H9 (cell line): ENCODE data around the gene SCN3A. TPM values are rescaled to one million over a fixed set of nuclear protein-coding genes. Genes with fewer than 3 reads are reported as not detected.

Source experiments
- DNase-seq: peaks from one replicate; pipeline ENCODE4 v3.0.0-alpha.2; 2017
- H2AFZ ChIP-seq: one replicate; pipeline ENCODE4 v1.6.1; 2013; ENCODE audit warnings: mild to moderate bottlenecking, low read length, control low read depth, moderate library complexity
- H2AK5ac ChIP-seq: 2 replicates; pipeline ENCODE4 v1.6.1; 2013; ENCODE audit warnings: low read length, control low read depth, mixed read lengths; ENCODE audit not compliant: insufficient read length
- H2BK120ac ChIP-seq: one replicate; pipeline ENCODE4 v1.6.1; 2013; ENCODE audit warnings: low read depth, mild to moderate bottlenecking, low read length, control low read depth, inconsistent platforms; ENCODE audit not compliant: poor library complexity, severe bottlenecking
- H2BK12ac ChIP-seq: 2 replicates; pipeline ENCODE4 v1.6.1; 2013; ENCODE audit warnings: low read length, control low read depth, mixed read lengths, low read depth; ENCODE audit not compliant: insufficient read length
- H2BK15ac ChIP-seq: 2 replicates; pipeline ENCODE4 v1.6.1; 2013; ENCODE audit warnings: low read depth, low read length, control low read depth
- H2BK20ac ChIP-seq: one replicate; pipeline ENCODE4 v1.6.1; 2013; ENCODE audit warnings: low read depth, mild to moderate bottlenecking, low read length, control low read depth, inconsistent platforms; ENCODE audit not compliant: poor library complexity, severe bottlenecking
- H2BK5ac ChIP-seq: 2 replicates; pipeline ENCODE4 v1.6.1; 2013; ENCODE audit warnings: low read length, control low read depth, mixed read lengths; ENCODE audit not compliant: insufficient read length
- H3K14ac ChIP-seq: 2 replicates; pipeline ENCODE4 v1.6.1; 2013; ENCODE audit warnings: low read length, control low read depth; ENCODE audit not compliant: insufficient read depth
- H3K18ac ChIP-seq: 2 replicates; pipeline ENCODE4 v1.6.1; 2013; ENCODE audit warnings: low read depth, mild to moderate bottlenecking, mixed read lengths, low read length, control low read depth; ENCODE audit not compliant: insufficient read length
- H3K23ac ChIP-seq: 2 replicates; pipeline ENCODE4 v1.6.1; 2013; ENCODE audit warnings: low read length, control low read depth, mixed read lengths, low read depth; ENCODE audit not compliant: insufficient read length
- H3K23me2 ChIP-seq: 2 replicates; pipeline ENCODE4 v1.6.1; 2013; ENCODE audit warnings: low read depth, mild to moderate bottlenecking, mixed read lengths, low read length, control low read depth; ENCODE audit not compliant: insufficient read length, poor library complexity, severe bottlenecking
- H3K27ac ChIP-seq: 2 replicates; pipeline ENCODE4 v1.5.1; 2013; ENCODE audit warnings: low read length, control low read depth, mixed read lengths, low read depth; ENCODE audit not compliant: insufficient read length
- H3K27me3 ChIP-seq: 2 replicates; pipeline ENCODE4 v1.6.1; 2013; ENCODE audit warnings: low read length, control low read depth, inconsistent platforms; ENCODE audit not compliant: insufficient read depth
- H3K4ac ChIP-seq: 2 replicates; pipeline ENCODE4 v1.6.1; 2013; ENCODE audit warnings: low read depth, mild to moderate bottlenecking, control low read depth, inconsistent platforms, low read length, moderate library complexity
- H3K4me1 ChIP-seq: 2 replicates; pipeline ENCODE4 v1.6.1; 2013; ENCODE audit warnings: low read length, control low read depth, inconsistent platforms; ENCODE audit not compliant: insufficient read depth
- H3K4me2 ChIP-seq: 2 replicates; pipeline ENCODE4 v1.6.1; 2013; ENCODE audit warnings: low read length, control low read depth, mixed read lengths; ENCODE audit not compliant: insufficient read length, insufficient read depth
- H3K56ac ChIP-seq: 2 replicates; pipeline ENCODE4 v1.6.1; 2013; ENCODE audit warnings: low read depth, mild to moderate bottlenecking, mixed read lengths, low read length, control low read depth; ENCODE audit not compliant: insufficient read length
- H3K79me1 ChIP-seq: 2 replicates; pipeline ENCODE4 v1.6.1; 2013; ENCODE audit warnings: low read depth, mild to moderate bottlenecking, moderate library complexity, low read length, control low read depth, inconsistent platforms; ENCODE audit not compliant: insufficient read depth, poor library complexity, severe bottlenecking
- H3K79me2 ChIP-seq: 2 replicates; pipeline ENCODE4 v1.6.1; 2013; ENCODE audit warnings: low read length, control low read depth, inconsistent platforms; ENCODE audit not compliant: insufficient read depth
- H3K9ac ChIP-seq: 2 replicates; pipeline ENCODE4 v1.6.1; 2013; ENCODE audit warnings: low read length, control low read depth, mixed read lengths; ENCODE audit not compliant: insufficient read length; ENCODE audit errors: extremely low read depth
- H3K9me3 ChIP-seq: one replicate; pipeline ENCODE4 v1.6.1; 2013; ENCODE audit warnings: low read depth, low read length, inconsistent platforms; ENCODE audit not compliant: control insufficient read depth
- H3T11ph ChIP-seq: one replicate; pipeline ENCODE4 v1.6.1; 2013; ENCODE audit warnings: mild to moderate bottlenecking, low read length, control low read depth, inconsistent platforms
- H4K20me1 ChIP-seq: one replicate; pipeline ENCODE4 v1.6.1; 2013; ENCODE audit not compliant: control insufficient read depth, insufficient read length, insufficient read depth
- H4K5ac ChIP-seq: 2 replicates; pipeline ENCODE4 v1.6.1; 2013; ENCODE audit warnings: low read depth, mild to moderate bottlenecking, mixed read lengths, low read length, control low read depth; ENCODE audit not compliant: insufficient read length
- H4K8ac ChIP-seq: replicated peaks from 2 replicates; pipeline ENCODE4 v1.6.1; 2013; ENCODE audit warnings: low read length, control low read depth, mixed read lengths, low read depth; ENCODE audit not compliant: insufficient read length
- H4K91ac ChIP-seq: 2 replicates; pipeline ENCODE4 v1.6.1; 2013; ENCODE audit warnings: low read depth, mild to moderate bottlenecking, moderate library complexity, mixed read lengths, low read length, control low read depth; ENCODE audit not compliant: insufficient read length
- H3K27ac Mint-ChIP-seq, 3 experiments: 2 replicates in 2 of 3; 3 replicates in 1 of 3; pipeline ENCODE4 v1.8.0; 2020 to 2021; ENCODE audit warnings: mixed read lengths in 3 of 3, mild to moderate bottlenecking in 1 of 3, moderate library complexity in 1 of 3
- H3K27me3 Mint-ChIP-seq: 2 replicates; pipeline ENCODE4 v1.8.0; 2021; ENCODE audit warnings: low read depth, mild to moderate bottlenecking, moderate library complexity, mixed read lengths
- H3K36me3 Mint-ChIP-seq, 3 experiments: 2 replicates in 2 of 3; 3 replicates in 1 of 3; pipeline ENCODE4 v1.8.0; 2020 to 2021; ENCODE audit warnings: low read depth in 3 of 3, mixed read lengths in 3 of 3; ENCODE audit not compliant: insufficient read depth in 1 of 3
- H3K4me1 Mint-ChIP-seq, 2 experiments: 2 replicates each; pipeline ENCODE4 v1.8.0; 2020; ENCODE audit warnings: mixed read lengths in 2 of 2
- H3K4me3 Mint-ChIP-seq, 2 experiments: 2 replicates in 1 of 2; 3 replicates in 1 of 2; pipeline ENCODE4 v1.8.0; 2020 to 2021; ENCODE audit warnings: mild to moderate bottlenecking in 2 of 2, mixed read lengths in 2 of 2, moderate library complexity in 1 of 2
- H3K9me3 Mint-ChIP-seq, 2 experiments: 2 replicates in 1 of 2; 3 replicates in 1 of 2; pipeline ENCODE4 v1.8.0; 2020; ENCODE audit warnings: mild to moderate bottlenecking in 2 of 2, mixed read lengths in 2 of 2, moderate library complexity in 1 of 2
- CTCF ChIP-seq: fragments of 200-600 bp; sonication (generic); conservative IDR thresholded peaks from 3 replicates; pipeline ENCODE4 v1.8.0; 2021; ENCODE audit warnings: antibody characterized with exemption, mild to moderate bottlenecking
- WGBS: extraction: QIAGEN DNeasy Blood & Tissue Kit; methylation state at CpG from one replicate; pipeline ENCODE4 v1.1.7; 2013; ENCODE audit warnings: missing lambda C conversion rate, low lambda C conversion rate, mixed read lengths; ENCODE audit not compliant: insufficient read length; ENCODE audit errors: extremely low coverage; 5-methylcytosine and 5-hydroxymethylcytosine counted together
- total RNA-seq: library from RNA; stranded (reverse); gene quantifications from 2 replicates; pipeline ENCODE4 v1.2.1, GENCODE V29; 2021

The SCN3A gene
- total RNA-seq, 1 experiment from 2014 or later, result not detected

- no peaks in the 10 kb centered on the region for H4K20me1 ChIP-seq
- H3K79me2 ChIP-seq, result no peaks in the 10 kb centered on the region
- H3K4me1 Mint-ChIP-seq, result peaks cover 12 to 17% of the 10 kb centered on the region in 2 experiments
- H3K9me3 ChIP-seq, result no peaks in the 10 kb centered on the region
- no peak for TF ChIP-seq CTCF
- no peak overlapping the region for H2BK5ac ChIP-seq
- no peaks in the 10 kb centered on the region for H3K36me3 Mint-ChIP-seq
- no peaks in the 10 kb centered on the region for H3K23me2 ChIP-seq
- H3K27me3 Mint-ChIP-seq, result no peaks in the 10 kb centered on the region
- no peaks in the 10 kb centered on the region for H3K79me1 ChIP-seq
- no peak overlapping the region for H2BK15ac ChIP-seq
- peak overlapping the region in 2 of 3 experiments; percentile 4 to 89; a peak in 5 of 7 replicates for H3K27ac Mint-ChIP-seq
- H3K9me3 Mint-ChIP-seq, result no peaks in the 10 kb centered on the region
- no peak overlapping the region for H3K9ac ChIP-seq
- no peak overlapping the region for H3K4me3 Mint-ChIP-seq
- H3K56ac ChIP-seq, result no peak overlapping the region
- H3K18ac ChIP-seq, result peak overlapping the region; percentile 22
- H3K4me1 ChIP-seq, result no peaks in the 10 kb centered on the region; the same call in 1 of the 2 replicates
- H2BK120ac ChIP-seq, result no peak overlapping the region
- no peak overlapping the region for H3T11ph ChIP-seq
- no peak overlapping the region for H3K23ac ChIP-seq
- H3K14ac ChIP-seq, result peak overlapping the region; percentile 16; the same call in 1 of the 2 replicates
- no peaks in the 10 kb centered on the region for H3K27me3 ChIP-seq
- no peak overlapping the region for H3K27ac ChIP-seq
- peak overlapping the region; percentile 85 for H2AFZ ChIP-seq
- no peak overlapping the region for H4K8ac ChIP-seq
- whole genome bisulfite sequencing, result no CpG with 5 or more reads among the region's 6 CpGs
- H3K4ac ChIP-seq, result no peak overlapping the region
- H4K91ac ChIP-seq, result no peak overlapping the region
- no peak for DNase-seq
- H2BK12ac ChIP-seq, result no peak overlapping the region
- H2BK20ac ChIP-seq, result no peak overlapping the region
- H3K4me2 ChIP-seq, result no peak overlapping the region
- no peak overlapping the region for H4K5ac ChIP-seq
- H2AK5ac ChIP-seq, result no peak overlapping the region
Observed at GRCh38 chr2:165044505-165045303, 159.1 kb downstream of the SCN3A start.

Other genes starting within 250 kb of the SCN3A start
- gene SLC38A11, start 248.5 kb downstream of the SCN3A start, total RNA-seq, result not detected in 2 replicates
- 0.24 and 0.46 TPM in 2 replicates for gene SCN2A, start 35.4 kb upstream of the SCN3A start, total RNA-seq